Activated CD4-positive, alpha-beta memory T cell treated with anti-CD3 and anti-CD28 coated beads, Interleukin-2, amount 10 ng/mL, durations not matched to agents 7 days and 5 days (primary cell): ENCODE data around the gene TTC3. TPM values are rescaled to one million over a fixed set of nuclear protein-coding genes. Genes with fewer than 3 reads are reported as not detected.

Source experiments
- CTCF ChIA-PET: fragments of 350-600 bp; sonication (Branson Sonifier 250); formaldehyde crosslinking; loops from one replicate; lab custom pipeline; 2021; ENCODE audit warnings: antibody characterized with exemption, inconsistent platforms; lab: Charles Lee
- POLR2A ChIA-PET: fragments of 350-600 bp; sonication (Branson Sonifier 250); formaldehyde crosslinking; loops from one replicate; lab custom pipeline; 2021; ENCODE audit warnings: antibody characterized with exemption; lab: Charles Lee
- DNase-seq: peaks from one replicate; pipeline ENCODE4 v3.0.0-alpha.2; 2020
- H3K27ac Mint-ChIP-seq: one replicate; pipeline ENCODE4 v1.8.0; 2021; ENCODE audit warnings: mild to moderate bottlenecking, mixed read lengths
- H3K27me3 Mint-ChIP-seq: one replicate; pipeline ENCODE4 v1.8.0; 2021; ENCODE audit warnings: mixed read lengths
- H3K36me3 Mint-ChIP-seq: one replicate; pipeline ENCODE4 v1.8.0; 2021; ENCODE audit warnings: low read depth, mixed read lengths
- H3K4me1 Mint-ChIP-seq: one replicate; pipeline ENCODE4 v1.8.0; 2021; ENCODE audit warnings: mixed read lengths
- H3K4me3 Mint-ChIP-seq: one replicate; pipeline ENCODE4 v1.8.0; 2021; ENCODE audit warnings: mild to moderate bottlenecking, mixed read lengths
- H3K9me3 Mint-ChIP-seq: one replicate; pipeline ENCODE4 v1.8.0; 2021; ENCODE audit warnings: mixed read lengths
- total RNA-seq, 2 experiments: library from RNA; stranded (reverse); gene quantifications; one replicate each; pipeline ENCODE4 v1.2.3, GENCODE V29; 2021

TTC3 gene
- total RNA-seq, 2 experiments from 2014 or later = 43.9 to 44.5 TPM

DNA sequence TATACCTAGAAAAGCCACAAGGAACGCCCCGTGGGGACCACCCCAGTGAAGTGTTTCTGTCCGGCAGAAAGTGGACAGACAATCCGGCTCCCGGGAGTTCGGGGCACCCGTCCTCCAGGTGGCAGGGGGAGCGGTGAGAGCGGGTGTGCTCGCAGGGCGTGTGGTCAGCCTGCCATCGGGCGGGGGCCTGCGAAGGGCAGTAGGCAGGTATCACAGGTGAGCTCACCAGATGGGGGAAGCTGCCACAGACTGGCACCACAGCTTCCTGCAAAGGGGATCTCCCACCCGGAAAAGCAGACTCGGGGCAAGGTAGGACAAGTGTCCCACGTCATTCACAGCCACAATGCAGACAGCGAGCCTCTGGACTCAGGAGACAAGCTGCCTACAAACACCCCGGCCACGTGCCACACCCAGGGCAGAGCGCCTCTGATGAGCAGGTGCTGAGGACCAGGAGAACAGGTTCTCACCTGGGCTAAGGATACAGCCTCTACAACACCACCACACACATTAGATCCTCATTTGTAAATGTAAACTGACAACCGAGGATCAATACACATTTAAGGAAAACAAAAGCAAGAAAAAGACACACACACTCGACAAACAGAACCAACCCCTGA, 157.7 kb downstream of the TTC3 start:
- H3K36me3 Mint-ChIP-seq = peaks cover 65% of the 10 kb centered on the region
- no peak overlapping the region for H3K4me3 Mint-ChIP-seq
- no peaks in the 10 kb centered on the region for H3K27me3 Mint-ChIP-seq
- no peaks in the 10 kb centered on the region for H3K9me3 Mint-ChIP-seq
- no peak overlapping the region for H3K27ac Mint-ChIP-seq
- no peak for DNase-seq
- POLR2A ChIA-PET = interaction anchor here (1.3 to 2.3 kb wide), 3 partner anchors 10 to 37 kb away, joined by 3 to 8 read pairs (median 6); no protein-coding TSS in a partner anchor
- peaks cover 13% of the 10 kb centered on the region for H3K4me1 Mint-ChIP-seq
- CTCF ChIA-PET = interaction anchor here (1.5 to 1.8 kb wide), 2 partner anchors 10 to 25 kb away, joined by 5 read pairs; no protein-coding TSS in a partner anchor

DNA sequence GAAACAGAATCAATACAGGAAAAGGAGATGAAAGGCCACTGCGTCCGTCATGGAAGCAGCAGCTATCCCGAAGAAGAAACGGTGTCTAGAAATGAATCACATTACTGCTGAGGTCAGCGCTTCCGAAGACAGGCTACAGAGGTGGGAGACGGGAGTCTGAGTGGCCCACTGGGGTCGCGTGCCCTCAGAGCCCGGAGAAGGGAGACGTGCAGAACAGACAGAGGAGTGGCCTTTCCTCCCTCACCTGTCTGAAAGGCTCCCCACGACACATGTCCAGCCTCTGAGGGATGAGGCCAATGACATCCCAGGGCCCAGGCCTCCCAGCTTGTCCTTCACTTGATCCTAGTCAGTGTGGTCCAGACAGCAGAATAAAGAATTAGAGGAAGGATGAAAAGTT, 158.2 kb downstream of the TTC3 start:
- Mint-ChIP-seq H3K27me3 (no peaks in the 10 kb centered on the region), H3K27ac (no peak overlapping the region), H3K4me3 (no peak overlapping the region), H3K36me3 (peaks cover 65% of the 10 kb centered on the region), H3K4me1 (peaks cover 11% of the 10 kb centered on the region), H3K9me3 (no peaks in the 10 kb centered on the region)
- CTCF ChIA-PET = interaction anchor here (1.8 kb wide), 1 partner anchor 10 kb away, joined by 5 read pairs; no protein-coding TSS in a partner anchor
- POLR2A ChIA-PET = interaction anchor here (2.3 kb wide), 1 partner anchor 13 kb away, joined by 8 read pairs; no protein-coding TSS in a partner anchor
- DNase-seq = no peak

DNA sequence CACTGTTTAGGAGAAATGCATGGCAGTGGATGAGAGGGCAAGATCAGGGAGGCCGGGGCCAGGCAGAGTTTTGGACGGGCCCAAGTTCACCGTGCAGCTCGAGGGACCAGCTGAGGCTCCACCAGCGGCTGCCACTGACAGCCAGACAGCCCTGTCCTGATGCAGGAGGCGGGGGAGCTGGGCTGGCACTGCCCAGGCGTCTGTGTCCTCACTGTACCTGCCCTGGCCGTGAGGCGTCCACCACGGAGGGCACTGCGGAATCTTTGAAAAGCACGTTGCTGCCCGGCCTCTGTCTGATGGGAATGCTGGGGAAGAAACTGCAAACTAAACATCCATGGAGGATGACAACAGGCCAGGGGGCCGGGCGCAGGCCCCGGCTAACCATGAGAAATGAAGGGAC, 158.6 kb downstream of the TTC3 start:
- no peaks in the 10 kb centered on the region for H3K9me3 Mint-ChIP-seq
- H3K4me3 Mint-ChIP-seq = no peak overlapping the region
- peaks cover 61% of the 10 kb centered on the region for H3K36me3 Mint-ChIP-seq
- H3K27me3 Mint-ChIP-seq = no peaks in the 10 kb centered on the region
- peaks cover 8% of the 10 kb centered on the region for H3K4me1 Mint-ChIP-seq
- ChIA-PET POLR2A (no interaction called here), CTCF (no interaction called here)
- H3K27ac Mint-ChIP-seq = no peak overlapping the region
- no peak for DNase-seq

DNA sequence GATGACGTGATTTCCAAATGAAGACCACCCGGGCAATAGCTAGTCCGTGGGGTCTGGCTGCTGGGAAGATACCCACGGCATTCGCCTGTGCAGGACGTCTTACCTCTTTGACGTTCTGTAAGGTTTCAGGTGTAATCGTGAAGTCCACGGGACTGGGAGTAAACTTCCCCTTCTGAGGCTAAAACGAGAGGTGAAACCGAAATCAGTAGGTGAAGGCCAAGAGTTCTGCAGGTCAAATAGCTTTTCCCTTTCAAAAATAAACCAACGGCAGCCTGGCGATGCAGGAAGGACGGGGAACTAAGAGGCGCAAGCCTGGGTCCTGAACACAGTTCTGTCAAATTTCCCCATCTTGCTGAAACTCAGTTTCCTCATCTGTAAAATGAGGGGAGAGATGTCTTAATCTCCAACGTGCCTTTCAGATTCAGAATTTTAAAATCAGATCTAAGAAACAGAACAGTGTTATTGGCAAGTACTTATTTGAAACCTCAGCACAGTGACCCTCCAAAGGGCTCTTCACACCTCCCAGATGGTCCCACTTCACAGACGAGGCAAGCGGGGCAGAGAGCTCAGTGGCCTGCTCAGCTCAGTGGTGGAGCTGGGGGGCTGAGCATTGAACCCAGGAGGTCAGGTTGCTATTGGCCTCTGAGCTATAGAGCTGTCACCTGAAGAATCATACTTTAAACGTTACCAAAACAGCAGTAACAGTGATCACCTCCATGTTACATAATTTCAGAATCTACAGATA, 159.4 kb downstream of the TTC3 start:
- Mint-ChIP-seq H3K27me3 (no peaks in the 10 kb centered on the region), H3K9me3 (no peaks in the 10 kb centered on the region), H3K4me1 (peaks cover 13% of the 10 kb centered on the region), H3K4me3 (no peak overlapping the region), H3K36me3 (peaks cover 61% of the 10 kb centered on the region), H3K27ac (no peak overlapping the region)
- DNase-seq = no peak
- CTCF ChIA-PET = no interaction called here
- POLR2A ChIA-PET = interaction anchor here (1.4 to 1.7 kb wide), 2 partner anchors 13 to 134 kb away, joined by 3 read pairs; no protein-coding TSS in a partner anchor

DNA sequence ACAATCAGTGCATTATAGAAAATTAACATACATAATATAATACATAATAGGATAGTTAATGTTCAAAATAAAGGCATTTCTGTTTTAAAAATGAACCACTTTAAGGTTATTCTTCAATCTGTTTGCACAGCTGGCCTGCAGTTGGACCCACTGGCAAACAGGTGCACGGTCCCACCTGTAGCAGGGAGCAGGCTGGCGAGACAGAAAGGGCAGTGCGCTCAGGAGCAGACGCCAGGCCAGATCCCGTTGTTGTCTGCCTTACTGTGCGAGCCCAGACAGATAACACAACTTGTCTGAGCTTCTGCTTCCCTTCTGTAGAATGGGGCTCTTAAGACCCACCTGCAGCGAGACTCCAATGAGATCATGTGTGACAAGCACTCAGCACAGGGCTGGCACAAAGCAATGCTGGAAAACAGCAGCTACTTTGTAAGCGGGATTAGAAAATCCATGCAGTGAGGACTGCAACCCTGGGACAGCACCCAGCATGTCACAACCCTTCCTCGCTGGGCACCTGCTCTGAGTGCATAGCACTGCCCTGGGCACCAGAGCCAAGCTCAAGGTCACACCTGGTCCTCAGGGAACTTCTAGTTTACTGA, 160.6 kb downstream of the TTC3 start:
- H3K9me3 Mint-ChIP-seq = no peaks in the 10 kb centered on the region
- ChIA-PET CTCF (no interaction called here), POLR2A (interaction anchor here (1.7 kb wide), 1 partner anchor 132 kb away, joined by 3 read pairs; no protein-coding TSS in a partner anchor)

DNA sequence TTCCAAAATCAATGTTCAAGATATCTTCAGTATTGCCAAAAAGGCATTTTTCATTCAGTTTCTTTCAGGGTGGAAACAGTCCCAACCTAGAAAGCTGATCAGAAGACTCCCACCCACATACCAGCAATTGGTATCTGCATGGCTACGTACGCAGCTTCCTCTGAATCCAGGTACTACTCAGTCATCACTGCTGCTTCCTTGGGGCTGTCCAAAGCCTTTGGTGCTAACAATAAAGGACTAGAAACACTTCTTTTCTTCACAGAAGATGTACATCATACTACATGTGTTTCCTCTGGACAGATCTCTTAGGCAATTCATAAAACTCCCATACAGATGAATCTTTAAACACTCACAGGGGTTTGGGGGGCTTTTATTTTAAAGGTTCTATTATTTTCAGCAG, 164.3 kb downstream of the TTC3 start:
- no peak for DNase-seq
- H3K36me3 Mint-ChIP-seq = peaks cover 49% of the 10 kb centered on the region

More for the DNA sequence above, 160.6 kb downstream of the TTC3 start:
- H3K36me3 Mint-ChIP-seq = peaks cover 57% of the 10 kb centered on the region
- no peaks in the 10 kb centered on the region for H3K27me3 Mint-ChIP-seq
- no peak overlapping the region for H3K27ac Mint-ChIP-seq
- no peak overlapping the region for H3K4me3 Mint-ChIP-seq
- no peak for DNase-seq
- H3K4me1 Mint-ChIP-seq = peaks cover 25% of the 10 kb centered on the region

DNA sequence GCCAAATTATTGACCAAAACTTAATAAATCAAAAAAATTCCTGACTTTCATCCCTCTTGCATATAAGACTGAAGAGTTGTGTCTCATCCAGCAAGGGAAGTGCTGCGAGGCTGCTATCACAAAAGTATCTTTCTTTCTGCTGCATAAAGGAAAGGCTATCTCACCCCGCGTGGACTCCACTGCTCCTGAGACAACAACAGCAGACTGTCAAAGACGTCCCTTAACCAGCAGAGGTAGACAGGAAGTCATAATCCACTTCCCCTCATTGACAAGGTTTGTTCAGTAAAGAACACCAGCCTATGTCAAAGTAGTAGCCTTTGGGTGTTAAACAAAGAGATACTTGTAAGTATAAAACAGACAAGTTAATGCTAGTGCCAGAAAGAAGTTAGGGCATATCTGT, 164.7 kb downstream of the TTC3 start:
- CTCF ChIA-PET = no interaction called here
- peak overlapping the region; percentile 61 for H3K27ac Mint-ChIP-seq

More for the DNA sequence above, 164.3 kb downstream of the TTC3 start:
- Mint-ChIP-seq H3K9me3 (no peaks in the 10 kb centered on the region), H3K27ac (no peak overlapping the region), H3K4me3 (no peak overlapping the region), H3K4me1 (peaks cover 40% of the 10 kb centered on the region), H3K27me3 (no peaks in the 10 kb centered on the region)
- ChIA-PET POLR2A (interaction anchor here (1.4 kb wide), 1 partner anchor 17 kb away, joined by 3 read pairs; no protein-coding TSS in a partner anchor), CTCF (no interaction called here)

DNA sequence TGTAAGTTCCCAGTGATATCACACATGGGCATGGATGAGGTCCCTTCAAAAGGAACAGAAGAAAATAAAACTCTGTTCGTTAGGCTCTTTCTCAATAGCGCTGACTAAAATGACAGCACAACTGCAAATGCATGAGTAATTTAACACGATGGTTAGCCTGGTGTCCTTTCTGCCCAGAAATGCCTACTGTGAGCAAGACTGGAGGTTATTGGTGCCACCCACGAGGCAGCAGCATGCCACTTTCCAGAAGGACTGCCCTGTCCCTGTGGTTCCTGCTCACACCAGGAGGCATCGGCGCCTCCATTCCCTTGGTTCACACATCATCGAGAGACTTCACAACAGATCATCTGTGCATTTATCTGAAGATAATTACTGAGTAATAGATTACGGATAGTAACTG, 167.9 kb downstream of the TTC3 start:
- H3K9me3 Mint-ChIP-seq = no peaks in the 10 kb centered on the region
- no peak overlapping the region for H3K27ac Mint-ChIP-seq
- no peaks in the 10 kb centered on the region for H3K27me3 Mint-ChIP-seq
- no peak for DNase-seq
- peaks cover 71% of the 10 kb centered on the region for H3K4me1 Mint-ChIP-seq
- H3K36me3 Mint-ChIP-seq = peaks cover 49% of the 10 kb centered on the region
- ChIA-PET POLR2A (no interaction called here), CTCF (no interaction called here)
- no peak overlapping the region for H3K4me3 Mint-ChIP-seq

More for the DNA sequence above, 164.7 kb downstream of the TTC3 start:
- no peaks in the 10 kb centered on the region for H3K27me3 Mint-ChIP-seq
- H3K36me3 Mint-ChIP-seq = peaks cover 45% of the 10 kb centered on the region
- POLR2A ChIA-PET = interaction anchor here (1.2 to 1.8 kb wide), 3 partner anchors 12 to 29 kb away, joined by 3 to 6 read pairs (median 3); partner anchors contain the start of gene VPS26C
- no peaks in the 10 kb centered on the region for H3K9me3 Mint-ChIP-seq
- H3K4me1 Mint-ChIP-seq = peaks cover 40% of the 10 kb centered on the region
- DNase-seq = no peak
- H3K4me3 Mint-ChIP-seq = no peak overlapping the region

DNA sequence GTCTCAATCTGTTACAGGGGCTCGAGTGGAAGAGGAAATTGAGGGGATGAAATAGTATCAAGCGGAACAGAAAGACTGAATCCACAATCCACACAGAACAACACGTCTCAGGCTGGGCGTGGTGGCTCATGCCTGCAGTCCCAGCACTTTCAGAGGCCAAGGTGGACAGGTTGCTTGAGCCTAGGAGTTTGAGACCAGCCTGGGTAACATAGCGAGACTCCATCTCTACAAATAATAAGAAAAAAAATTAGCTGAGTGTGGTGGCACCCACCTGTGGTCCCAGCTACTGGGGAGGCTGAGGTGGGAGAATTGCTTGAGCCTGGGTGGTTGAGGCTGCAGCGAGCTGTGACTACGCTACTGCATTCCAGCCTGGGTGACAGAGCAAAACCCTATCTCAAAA, 168.4 kb downstream of the TTC3 start:
- H3K27ac Mint-ChIP-seq = no peak overlapping the region
- ChIA-PET POLR2A (no interaction called here), CTCF (no interaction called here)
- peaks cover 74% of the 10 kb centered on the region for H3K4me1 Mint-ChIP-seq
- peaks cover 52% of the 10 kb centered on the region for H3K36me3 Mint-ChIP-seq
- H3K9me3 Mint-ChIP-seq = no peaks in the 10 kb centered on the region
- no peak for DNase-seq
- H3K4me3 Mint-ChIP-seq = no peak overlapping the region
- no peaks in the 10 kb centered on the region for H3K27me3 Mint-ChIP-seq

DNA sequence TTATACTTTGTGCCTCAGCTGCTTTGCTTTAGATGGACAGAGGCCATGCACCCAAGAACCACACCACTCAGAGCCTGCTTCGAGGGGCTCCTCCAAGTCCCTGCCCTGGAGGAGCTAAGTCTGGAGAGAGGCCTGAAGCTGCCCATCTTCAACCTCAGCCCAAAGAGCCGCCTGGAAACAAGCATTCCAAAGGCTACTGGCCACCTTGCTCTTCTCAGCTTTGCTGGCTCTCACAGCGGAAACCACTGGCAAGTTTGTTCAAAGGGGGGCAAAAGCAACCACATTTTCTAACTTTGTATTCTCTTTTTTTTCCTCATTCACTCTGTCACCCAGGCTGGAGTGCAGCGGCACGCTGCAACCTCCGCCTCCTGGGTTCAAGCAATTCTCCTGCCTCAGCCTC, 170.9 kb downstream of the TTC3 start:
- H3K27me3 Mint-ChIP-seq = no peaks in the 10 kb centered on the region
- ChIA-PET POLR2A (interaction anchor here (0.8 to 4.9 kb wide), 7 partner anchors 11 to 126 kb away, joined by 3 to 38 read pairs (median 8); partner anchors contain the start of gene VPS26C), CTCF (interaction anchor here (1.4 to 2.4 kb wide), 3 partner anchors 12 to 24 kb away, joined by 6 to 10 read pairs (median 7); partner anchors contain the start of gene VPS26C)
- DNase-seq = no peak
- no peak overlapping the region for H3K4me3 Mint-ChIP-seq
- peaks cover 63% of the 10 kb centered on the region for H3K4me1 Mint-ChIP-seq
- H3K36me3 Mint-ChIP-seq = peaks cover 42% of the 10 kb centered on the region
- peak overlapping the region; percentile 83 for H3K27ac Mint-ChIP-seq
- H3K9me3 Mint-ChIP-seq = no peaks in the 10 kb centered on the region

DNA sequence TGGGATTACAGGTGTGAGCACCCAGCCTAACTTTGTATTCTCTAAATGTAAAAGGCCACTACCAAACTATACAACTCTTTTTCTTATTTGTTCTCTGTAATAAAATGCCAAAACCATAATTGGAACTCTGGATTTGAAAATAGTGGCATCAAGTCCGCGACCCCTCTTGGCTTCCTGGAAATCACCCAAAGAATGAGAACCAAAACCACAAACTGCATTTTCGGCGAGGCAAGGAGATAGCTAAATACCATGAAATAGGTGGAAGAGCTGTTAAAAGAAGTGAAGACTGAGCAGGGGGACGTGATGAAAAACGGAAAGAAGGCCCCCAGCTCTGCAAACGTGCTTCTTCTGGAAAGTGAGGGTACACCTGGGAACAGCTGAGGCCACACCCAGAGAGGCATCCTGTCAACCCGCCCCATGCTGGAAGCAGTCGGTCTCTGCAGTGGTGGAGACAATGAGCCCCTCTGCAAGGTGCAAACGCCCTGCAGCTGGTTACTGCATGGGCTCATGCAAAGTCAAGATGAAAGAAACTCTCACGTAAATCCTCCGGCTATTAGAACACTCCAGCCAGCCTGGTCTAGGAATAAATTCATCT, 171.5 kb downstream of the TTC3 start:
- POLR2A ChIA-PET = interaction anchor here (0.8 to 4.9 kb wide), 8 partner anchors 10 to 125 kb away, joined by 3 to 38 read pairs (median 8); partner anchors contain the start of gene VPS26C
- Mint-ChIP-seq H3K27me3 (no peaks in the 10 kb centered on the region), H3K36me3 (peaks cover 39% of the 10 kb centered on the region), H3K27ac (peak overlapping the region; percentile 83), H3K4me3 (peak overlapping the region; percentile 61), H3K4me1 (peaks cover 65% of the 10 kb centered on the region), H3K9me3 (no peaks in the 10 kb centered on the region)
- DNase-seq = no peak
- CTCF ChIA-PET = interaction anchor here (1.4 to 2.4 kb wide), 3 partner anchors 11 to 24 kb away, joined by 6 to 10 read pairs (median 7); partner anchors contain the start of gene VPS26C

DNA sequence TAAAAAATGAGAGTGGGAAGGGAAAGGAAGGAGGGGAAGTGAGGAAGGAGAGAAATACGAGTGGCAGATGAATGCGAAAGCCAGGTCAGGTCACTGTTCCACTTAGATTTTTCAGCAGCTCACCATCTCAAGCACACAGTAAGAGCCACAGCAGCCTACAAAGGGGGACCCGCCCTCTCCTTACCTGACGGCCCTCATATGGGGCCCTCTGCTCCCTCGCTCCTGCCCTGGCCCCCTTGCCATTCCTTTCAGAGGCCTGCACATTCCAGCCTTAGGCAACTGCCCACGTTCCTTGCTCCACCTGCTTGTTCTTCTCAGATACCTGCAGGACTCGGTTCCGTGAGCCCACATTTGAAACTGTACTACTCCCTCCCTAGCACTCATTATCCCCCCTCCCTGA, 172.1 kb downstream of the TTC3 start:
- peaks cover 68% of the 10 kb centered on the region for H3K4me1 Mint-ChIP-seq
- H3K27me3 Mint-ChIP-seq = no peaks in the 10 kb centered on the region
- peak overlapping the region; percentile 83 for H3K27ac Mint-ChIP-seq
- peak overlapping the region; percentile 61 for H3K4me3 Mint-ChIP-seq
- CTCF ChIA-PET = interaction anchor here (1.3 to 2.4 kb wide), 4 partner anchors 10 to 266 kb away, joined by 3 to 10 read pairs (median 6); partner anchors contain the start of gene VPS26C
- H3K36me3 Mint-ChIP-seq = peaks cover 38% of the 10 kb centered on the region
- POLR2A ChIA-PET = interaction anchor here (1.1 to 4.9 kb wide), 6 partner anchors 10 to 125 kb away, joined by 3 to 38 read pairs (median 6); no protein-coding TSS in a partner anchor
- H3K9me3 Mint-ChIP-seq = no peaks in the 10 kb centered on the region
- no peak for DNase-seq
